K562 (cell line): ENCODE results near the gene PNP. TPM values are rescaled to one million over a fixed set of nuclear protein-coding genes. Genes with fewer than 3 reads are reported as not detected.

ENCODE experiments used
- BRF1 ChIP-seq: IDR thresholded peaks from 3 replicates; pipeline ENCODE4 v1.6.1; 2011; ENCODE audit warnings: borderline replicate concordance, mild to moderate bottlenecking; ENCODE audit not compliant: insufficient read length; ENCODE audit errors: extremely low read depth
- CTBP1 ChIP-seq: fragments of 450-650 bp; IDR thresholded peaks from 2 replicates; pipeline ENCODE4 v1.6.1; 2016; ENCODE audit warnings: borderline replicate concordance
- HDAC1 ChIP-seq, 2 experiments: fragments of 450-650 bp; IDR thresholded peaks; 2 replicates each; pipeline ENCODE4 v1.6.1; 2016 to 2017; ENCODE audit warnings: inconsistent platforms in 1 of 2, mild to moderate bottlenecking in 1 of 2, moderate library complexity in 1 of 2
- LEF1 ChIP-seq: fragments of 450-650 bp; IDR thresholded peaks from 2 replicates; pipeline ENCODE4 v1.6.1; 2016; ENCODE audit warnings: mild to moderate bottlenecking
- MXI1 ChIP-seq: IDR thresholded peaks from 2 replicates; pipeline ENCODE4 v1.6.1; 2011; ENCODE audit warnings: low read depth, mild to moderate bottlenecking, improper control_type of control experiment, low read length
- POLR2B ChIP-seq: fragments of 450-650 bp; IDR thresholded peaks from 2 replicates; pipeline ENCODE4 v1.6.1; 2018; ENCODE audit warnings: low read depth; ENCODE audit not compliant: partially characterized antibody
- PTRF ChIP-seq: fragments of 450-650 bp; IDR thresholded peaks from 2 replicates; pipeline ENCODE4 v1.6.1; 2016; ENCODE audit warnings: mild to moderate bottlenecking, missing genetic modification characterization, missing compliant biosample characterization
- REST ChIP-seq, 2 experiments: fragments of 450-650 bp; formaldehyde crosslinking in 1 of 2; IDR thresholded peaks; 2 replicates each; pipeline versions ENCODE4 v1.4.0 to v1.6.1; 2014 to 2020; ENCODE audit warnings: mild to moderate bottlenecking in 2 of 2, borderline replicate concordance in 1 of 2, low read depth in 1 of 2
- RFX5 ChIP-seq: IDR thresholded peaks from 2 replicates; pipeline ENCODE4 v1.6.1; 2011; ENCODE audit warnings: low read depth, mild to moderate bottlenecking, improper control_type of control experiment, low read length
- UBTF ChIP-seq, 2 experiments: IDR thresholded peaks; 2 replicates each; pipeline ENCODE4 v1.6.1; 2012; ENCODE audit warnings: improper control_type of control experiment in 2 of 2, low read depth in 2 of 2, low read length in 2 of 2, borderline replicate concordance in 1 of 2
- ZBTB9 ChIP-seq: fragments of 450-650 bp; formaldehyde crosslinking; IDR thresholded peaks from 2 replicates; pipeline ENCODE4 v1.4.0; 2020; ENCODE audit warnings: mild to moderate bottlenecking, moderate library complexity
- polyA plus RNA-seq, 8 experiments: library from polyadenylated mRNA; depleted of rRNA in 4 of 8; stranded (reverse) in 5 of 8; unstranded in 3 of 8; fragments of >200 nt; fragmentation: Nextera tagmentation in 2 of 8; fragmentation: Illumina TruSeq in 1 of 8; extraction: Ambion mirVana in 2 of 8; extraction: Trizol in 1 of 8; gene quantifications; 2 replicates each; pipeline versions ENCODE4 v1.2.1 to v1.2.3, GENCODE V29; 2011 to 2014; ENCODE audit warnings: inconsistent platforms in 1 of 8, missing spikeins in 1 of 8
- total RNA-seq, 7 experiments: library from RNA; depleted of rRNA in 6 of 7; stranded (reverse); fragments of >200 nt in 6 of 7; fragmentation: Illumina TruSeq in 2 of 7; extraction: Trizol in 2 of 7; gene quantifications; 2 replicates each; pipeline versions ENCODE4 v1.2.1 to v1.2.3, GENCODE V29; 2011 to 2021; ENCODE audit warnings: low replicate concordance in 1 of 7

Gene PNP
- total and polyA plus RNA-seq, 9 of the 15 experiments (the other 6 are each of a cell fraction or from before 2014, with no cell fraction given): 92.5 to 288 (median 137) TPM

- TF ChIP-seq MXI1 (peak; percentile 69; the same call in 1 of the 2 replicates), UBTF (IDR thresholded peaks at IDR 0.05; ENCODE audit: borderline replicate concordance in 1 of 2, low read depth in 2 of 2, low read length in 2 of 2) (0 out of 4 replicates have a peak, but pooled peaks of 1 of the 2 experiments have one; percentile 8), LEF1 (0 out of 2 replicates have a peak, but pooled peaks have one; percentile 50), RFX5 (no peak), BRF1 (no peak), ZBTB9 (CRISPR knock-in tag) (no peak; the same call in 1 of the 2 replicates), HDAC1 (IDR thresholded peaks at IDR 0.05) (peak in 1 of 2 experiments; percentile 96; a peak in 2 of 4 replicates), POLR2B (peak; percentile 80), PTRF (tag) (no peak), REST (IDR thresholded peaks at IDR 0.05; ENCODE audit: borderline replicate concordance) (peak; percentile 98), REST (CRISPR knock-in tag; IDR thresholded peaks at IDR 0.05; ENCODE audit: low read depth) (no peak), CTBP1 (peak; percentile 11)
Observed at GRCh38 chr14:20454516-20455354, 14.5 kb upstream of the PNP start, which contains the start of the genes APEX1 and OSGEP (continued).
